ENCODE results near the gene TNF.

GRCh38 chr6:31560697-31561058 lies 14.7 kb upstream of the TNF start:
- TF ChIP-seq CTCF (IDR thresholded peaks at IDR 0.05; ENCODE audit: low read depth, low read length, poor library complexity, severe bottlenecking) (no peak), EZH2phosphoT487 (IDR thresholded peaks at IDR 0.05; ENCODE audit: borderline replicate concordance, low read length) (no peak)
